NCI-H2196 treated with DMSO at 0.1 percent for 48 hours (cell line): ENCODE results near the gene KCNMA1.

Experiments
- DNase-seq: peaks from one replicate; lab custom pipeline; 2025; ENCODE audit not compliant: unreplicated experiment; lab: John Stamatoyannopoulos, UW

KCNMA1 gene

GRCh38 chr10:76976142-76976541 is 661.5 kb downstream of the KCNMA1 start:
- no peak for DNase-seq

GRCh38 chr10:76975126-76975525 is 662.5 kb downstream of the KCNMA1 start:
- no peak for DNase-seq

- no peak for DNase-seq
Measured at GRCh38 chr10:76974017-76974691, 663.5 kb downstream of the KCNMA1 start.

DNA sequence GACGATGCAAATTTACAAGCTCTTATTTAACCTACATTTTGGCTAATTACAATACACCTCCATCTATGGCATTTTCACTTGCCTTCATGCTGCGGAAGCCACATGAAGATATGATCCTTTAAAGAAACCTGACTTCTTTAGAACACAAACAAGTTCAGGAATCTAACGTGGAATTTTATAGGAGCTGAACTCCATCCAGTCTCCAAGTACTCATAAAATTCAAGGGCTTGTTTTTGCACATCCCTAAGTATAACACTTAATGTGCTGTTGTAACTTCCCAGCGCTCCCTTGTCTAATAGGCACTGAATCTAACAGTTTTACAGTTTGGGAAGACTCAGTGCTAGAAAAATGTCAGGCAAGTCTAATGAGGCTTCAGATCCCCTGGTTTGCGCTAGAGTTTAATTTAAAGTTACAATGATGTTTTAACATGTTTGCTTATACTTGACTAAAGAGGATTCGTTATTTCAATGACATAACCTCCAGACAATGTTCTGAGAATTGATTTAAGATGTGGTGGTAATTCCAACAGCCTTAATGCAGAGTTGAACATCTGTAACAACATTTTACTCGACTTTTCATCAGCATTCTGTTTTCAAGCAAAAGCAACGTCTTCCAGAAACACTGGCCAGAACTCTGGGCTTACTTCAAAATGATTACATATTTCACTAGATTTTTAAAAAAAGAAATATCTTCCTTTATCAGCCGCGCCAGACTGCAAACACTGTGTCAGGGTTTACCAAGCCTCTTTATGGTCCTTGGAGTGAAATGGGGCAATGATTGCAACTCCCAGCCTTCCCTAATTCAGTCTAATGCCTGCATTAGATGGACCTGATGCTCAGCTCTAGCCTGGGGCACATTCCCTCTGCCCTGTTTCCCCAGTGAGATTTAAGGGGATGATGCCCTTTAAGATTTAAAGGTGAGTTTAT is 664.3 kb downstream of the KCNMA1 start:
- no peak for DNase-seq

DNA sequence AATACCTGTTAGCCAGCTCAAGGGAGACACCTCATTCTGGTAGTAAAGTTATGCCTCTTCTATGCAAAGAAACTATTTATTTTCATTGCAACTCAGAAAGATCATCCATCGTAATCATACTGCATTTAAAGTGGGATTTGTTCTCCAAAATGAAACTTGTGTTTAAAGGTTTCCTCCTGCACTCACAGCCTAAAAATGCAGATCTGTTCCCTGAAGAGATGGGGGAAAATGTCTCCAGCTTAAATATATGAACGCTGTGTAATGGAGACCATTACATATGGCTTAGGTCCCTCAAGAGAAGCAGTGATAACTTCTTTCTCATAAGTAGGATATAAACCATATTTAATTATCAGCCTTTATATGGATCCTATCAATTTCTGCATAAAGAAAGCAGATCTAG is 665.1 kb downstream of the KCNMA1 start:
- no peak for DNase-seq

- DNase-seq, result no peak
Measured at GRCh38 chr10:76971547-76972170, 665.9 kb downstream of the KCNMA1 start.

- DNase-seq, result no peak
Measured at GRCh38 chr10:76970711-76971519, 666.7 kb downstream of the KCNMA1 start.

DNA sequence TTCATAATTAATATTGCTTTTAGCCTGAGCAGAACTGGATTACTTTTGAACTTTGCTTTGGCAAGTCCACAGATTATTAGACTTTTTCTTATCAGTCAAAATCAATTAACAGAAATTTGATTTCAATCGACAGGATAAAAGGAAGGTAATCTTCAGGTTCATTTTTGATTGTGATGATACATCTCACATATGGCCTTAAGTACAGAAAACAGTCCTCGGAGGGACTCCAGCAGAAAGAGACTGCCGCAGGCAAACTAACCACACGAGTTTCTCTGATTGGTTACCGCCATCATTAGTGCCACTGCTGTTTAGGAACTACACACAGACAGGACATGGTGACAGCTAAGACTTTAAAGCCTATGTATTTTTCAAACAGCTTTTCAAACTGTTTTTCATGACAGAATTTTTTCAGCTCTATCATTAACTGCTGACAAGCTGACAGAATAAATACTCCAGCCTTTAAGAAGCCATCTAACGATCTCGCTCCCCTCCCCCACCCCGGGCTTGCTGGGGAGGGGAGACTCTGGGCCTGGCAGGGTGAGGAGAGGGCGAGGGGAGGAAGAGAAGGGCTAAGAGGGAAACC is 668.2 kb downstream of the KCNMA1 start:
- no peak for DNase-seq

DNA sequence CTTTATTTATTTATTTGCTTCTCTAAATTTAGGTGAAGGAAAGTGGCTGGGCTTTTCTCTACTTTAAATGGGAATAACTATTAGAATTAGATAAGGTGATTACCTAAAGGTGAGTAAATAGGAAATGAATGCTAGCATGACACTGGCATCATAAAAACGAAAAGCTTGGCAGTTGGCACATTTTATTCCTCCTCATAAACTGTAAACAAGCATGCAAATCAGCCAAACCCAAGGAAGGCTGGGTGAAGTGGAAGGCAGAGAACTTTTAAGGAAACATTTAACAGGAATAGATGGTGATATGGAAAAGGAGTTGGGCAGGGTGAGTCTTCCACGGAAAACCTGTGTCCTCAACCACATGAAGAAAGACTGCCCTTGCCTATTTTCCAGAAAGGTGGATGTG is 669.1 kb downstream of the KCNMA1 start:
- DNase-seq, result no peak

DNA sequence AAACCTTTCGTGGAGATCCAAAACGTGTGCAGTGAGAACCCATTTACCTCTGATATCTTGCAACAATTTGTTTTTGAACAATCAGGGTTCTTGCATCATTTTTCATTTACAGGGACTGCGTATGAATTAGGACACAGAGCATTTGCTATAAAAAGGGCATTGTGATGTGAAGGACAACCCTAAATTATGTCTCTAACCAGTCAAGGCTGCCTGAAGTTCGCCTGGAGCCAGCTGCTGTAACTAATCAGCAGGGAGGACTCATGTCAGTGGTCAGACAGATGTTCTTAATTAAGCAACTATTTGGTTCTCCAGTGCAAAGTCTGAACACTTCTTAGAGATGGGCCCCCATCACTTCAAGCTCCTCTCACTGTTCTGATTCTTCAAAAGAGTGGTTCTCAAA is 674.8 kb downstream of the KCNMA1 start:
- no peak for DNase-seq

GRCh38 chr10:76961841-76962240 is 675.8 kb downstream of the KCNMA1 start:
- DNase-seq, result no peak

DNA sequence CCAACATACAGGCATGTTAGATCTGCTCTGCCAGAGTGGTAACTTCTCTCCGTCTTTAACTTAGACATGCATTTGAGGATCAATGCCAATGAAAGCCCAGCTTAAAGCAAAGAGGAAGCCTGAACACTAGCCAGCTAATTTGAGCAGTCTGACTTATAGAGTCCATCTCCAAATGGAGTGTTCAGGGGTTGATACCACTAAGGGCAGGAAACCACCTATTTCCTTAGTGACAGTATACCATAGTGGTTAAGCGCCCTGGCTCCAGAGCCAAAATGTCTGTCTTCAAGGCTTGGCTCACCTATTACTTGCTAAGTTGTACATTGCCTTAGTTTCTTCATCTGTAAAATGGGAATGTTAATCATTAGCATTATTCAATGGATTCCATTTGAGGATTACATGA is 678.5 kb downstream of the KCNMA1 start:
- DNase-seq, result no peak

- DNase-seq, result no peak
Measured at GRCh38 chr10:76954838-76955237, 682.8 kb downstream of the KCNMA1 start.

- no peak for DNase-seq
Measured at GRCh38 chr10:76950354-76950753, 687.3 kb downstream of the KCNMA1 start.

DNA sequence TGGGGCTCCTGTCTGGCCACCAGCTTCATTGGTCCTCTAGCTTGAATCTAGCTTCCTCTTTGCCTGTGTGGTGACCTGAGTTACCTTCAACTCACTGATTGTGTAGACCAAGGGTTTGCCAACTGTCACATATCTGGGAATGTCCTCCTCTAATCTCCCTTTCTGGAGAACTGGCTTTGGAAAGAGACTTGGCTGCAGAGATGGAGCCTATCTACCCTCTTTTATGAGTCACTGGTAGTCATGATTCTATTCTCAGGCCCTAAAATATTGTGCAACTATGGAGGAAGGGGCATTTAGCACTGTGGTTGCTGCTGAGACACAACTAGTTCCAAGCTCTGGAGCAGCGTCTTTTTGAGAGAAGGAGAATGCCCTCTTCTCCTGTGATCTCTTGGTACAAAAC is 691.3 kb downstream of the KCNMA1 start:
- DNase-seq, result no peak

DNA sequence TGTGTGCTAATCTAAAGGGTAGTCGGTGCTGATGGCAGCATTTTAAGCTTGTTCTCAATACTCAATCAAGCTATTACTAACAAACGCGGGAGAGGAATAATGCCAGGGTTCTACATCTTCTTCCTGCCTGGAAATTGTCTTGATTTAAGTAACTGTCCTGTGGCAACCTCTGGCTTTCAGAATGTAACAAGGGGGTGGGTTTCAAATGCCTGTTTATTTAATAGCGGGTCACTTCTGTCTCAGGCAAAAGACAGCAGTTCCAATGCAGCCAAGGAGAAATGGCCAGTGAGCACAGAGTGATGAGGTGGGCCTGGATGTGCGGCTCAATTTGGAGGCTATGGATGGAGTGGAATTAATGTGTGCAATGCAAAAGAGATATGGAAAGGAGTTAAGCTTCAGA is 692.4 kb downstream of the KCNMA1 start:
- no peak for DNase-seq

GRCh38 chr10:76944640-76945039 is 693.0 kb downstream of the KCNMA1 start:
- DNase-seq, result no peak

GRCh38 chr10:76942628-76943416 is 694.8 kb downstream of the KCNMA1 start:
- DNase-seq, result no peak

DNA sequence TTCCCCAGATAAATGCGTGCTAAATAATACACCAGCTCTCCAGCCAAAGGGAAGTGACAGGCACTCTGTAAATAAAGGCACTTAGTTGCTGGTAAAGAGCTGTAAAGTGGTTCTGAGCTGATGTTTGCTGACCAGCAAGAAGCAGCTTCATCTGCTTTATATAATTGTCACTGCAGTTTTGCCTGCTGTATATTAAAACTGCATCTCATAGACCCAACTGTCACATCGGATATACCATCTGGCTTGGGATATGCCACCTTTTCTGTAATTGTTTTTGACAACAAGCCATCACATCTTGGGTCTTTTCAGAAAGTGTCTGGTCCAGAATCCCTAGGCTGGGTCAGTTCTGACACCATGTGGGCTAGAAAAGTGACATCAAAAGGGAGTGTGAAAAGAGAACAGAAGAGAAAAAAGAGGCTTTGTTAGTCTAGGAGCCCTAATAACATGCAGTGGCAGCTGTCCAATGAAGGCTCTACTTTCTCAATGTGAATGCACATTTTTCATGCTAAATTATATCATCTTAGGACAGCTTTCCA is 697.6 kb downstream of the KCNMA1 start:
- DNase-seq, result no peak

DNA sequence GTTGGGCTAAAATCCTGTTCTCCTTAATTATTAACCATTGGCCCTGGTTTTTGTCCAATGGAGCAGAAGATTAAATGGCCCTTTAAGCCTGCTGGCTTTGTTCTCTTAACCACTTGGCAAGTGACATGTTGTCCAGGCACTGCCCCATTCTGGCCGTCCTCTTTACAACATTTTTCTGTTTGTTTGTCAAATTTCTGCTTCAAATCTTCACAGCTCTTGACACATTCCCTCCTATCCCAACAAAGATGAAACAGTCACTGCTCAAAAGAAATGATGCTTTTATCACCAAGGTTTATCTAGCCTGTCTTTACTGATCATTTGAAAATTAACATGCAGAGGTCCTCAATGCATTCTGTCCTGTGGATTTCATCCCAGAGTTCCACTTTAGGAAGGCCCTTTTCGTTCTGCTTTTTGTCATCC is 700.4 kb downstream of the KCNMA1 start:
- DNase-seq, result no peak
